H1 (cell line): ENCODE results near the gene RERE. TPM values are rescaled to one million over a fixed set of nuclear protein-coding genes. Genes with fewer than 3 reads are reported as not detected.

Experiments
- CTCF ChIA-PET: fragments of 300-600 bp; sonication (Branson Sonifier 250); formaldehyde crosslinking; loops from one replicate; lab custom pipeline; 2021; ENCODE audit not compliant: partially characterized antibody; lab: Charles Lee
- POLR2A ChIA-PET: fragments of 300-600 bp; sonication (Branson Sonifier 250); formaldehyde crosslinking; loops from one replicate; lab custom pipeline; 2021; ENCODE audit warnings: inconsistent platforms; ENCODE audit not compliant: partially characterized antibody; lab: Charles Lee
- DNase-seq, 2 experiments: peaks; one replicate each; pipeline versions ENCODE4 v3.0.0 to v3.0.0-alpha.2; 2010 to 2022; ENCODE audit warnings: low spot score in 2 of 2, low read depth in 1 of 2, mixed read lengths in 1 of 2
- FAIRE-seq: peaks from 2 replicates; lab custom pipeline; 2011; peaks lifted over from hg19 to GRCh38; lab: Jason Lieb, UNC
- H2AFZ ChIP-seq: 2 replicates; pipeline ENCODE4 v1.8.1; 2012; ENCODE audit warnings: low read length, inconsistent platforms
- H2AK5ac ChIP-seq: 2 replicates; pipeline ENCODE4 v1.6.1; 2013; ENCODE audit warnings: low read depth, low read length
- H2BK120ac ChIP-seq: replicated peaks from 2 replicates; pipeline ENCODE3; 2013; ENCODE audit warnings: low read depth, low read length, inconsistent platforms
- H2BK12ac ChIP-seq: 2 replicates; pipeline ENCODE4 v1.6.1; 2013; ENCODE audit warnings: low read depth, low read length
- H2BK15ac ChIP-seq: 2 replicates; pipeline ENCODE4 v1.6.1; 2013; ENCODE audit warnings: low read length
- H2BK20ac ChIP-seq: 2 replicates; pipeline ENCODE4 v1.6.1; 2013; ENCODE audit warnings: low read length
- H2BK5ac ChIP-seq: 2 replicates; pipeline ENCODE4 v1.6.1; 2013; ENCODE audit warnings: low read depth, low read length
- H3K14ac ChIP-seq: 2 replicates; pipeline ENCODE4 v1.6.1; 2013; ENCODE audit warnings: inconsistent platforms; ENCODE audit not compliant: insufficient read length
- H3K18ac ChIP-seq: 2 replicates; pipeline ENCODE4 v1.6.1; 2013; ENCODE audit warnings: low read length; ENCODE audit errors: extremely low read depth
- H3K23ac ChIP-seq: 2 replicates; pipeline ENCODE4 v1.6.1; 2013; ENCODE audit warnings: inconsistent platforms; ENCODE audit not compliant: insufficient read length
- H3K23me2 ChIP-seq: 2 replicates; pipeline ENCODE4 v1.6.1; 2013; ENCODE audit warnings: low read depth, low read length
- H3K27ac ChIP-seq: 2 replicates; pipeline ENCODE4 v1.6.1; 2011; ENCODE audit warnings: low read depth, low read length, inconsistent platforms
- H3K27me3 ChIP-seq, 4 experiments: replicated peaks in 1 of 4; 1 replicate in 1 of 4; 2 replicates in 3 of 4; pipeline versions ENCODE4 v1.6.1 to v1.8.1; 2011 to 2013; ENCODE audit warnings: low read length in 3 of 4, mild to moderate bottlenecking in 3 of 4, inconsistent platforms in 2 of 4, mixed read lengths in 2 of 4, moderate library complexity in 1 of 4; ENCODE audit not compliant: control insufficient read depth in 3 of 4, insufficient read depth in 3 of 4; ENCODE audit errors: extremely low read depth in 1 of 4
- H3K36me3 ChIP-seq, 4 experiments: 2 replicates each; pipeline versions ENCODE4 v1.6.1 to v1.8.1; 2011 to 2013; ENCODE audit warnings: mild to moderate bottlenecking in 4 of 4, low read length in 3 of 4, moderate library complexity in 2 of 4, control low read depth in 1 of 4, inconsistent platforms in 1 of 4; ENCODE audit not compliant: insufficient read depth in 4 of 4, control insufficient read depth in 2 of 4
- H3K4ac ChIP-seq: replicated peaks from 2 replicates; pipeline ENCODE3; 2013; ENCODE audit warnings: low read length, low read depth, mixed read lengths, inconsistent platforms; ENCODE audit not compliant: insufficient read length
- H3K4me1 ChIP-seq, 4 experiments: replicated peaks in 1 of 4; 1 replicate in 1 of 4; 2 replicates in 3 of 4; pipeline versions ENCODE4 v1.6.1 to v1.8.1; 2011 to 2013; ENCODE audit warnings: low read length in 3 of 4, inconsistent platforms in 2 of 4, mixed read lengths in 1 of 4; ENCODE audit not compliant: insufficient read depth in 4 of 4, control insufficient read depth in 3 of 4
- H3K4me2 ChIP-seq, 2 experiments: 2 replicates each; pipeline versions ENCODE4 v1.6.1 to v1.8.1; 2011 to 2013; ENCODE audit warnings: low read depth in 2 of 2, low read length in 2 of 2, control low read depth in 1 of 2, inconsistent platforms in 1 of 2, mild to moderate bottlenecking in 1 of 2; ENCODE audit not compliant: insufficient read depth in 1 of 2
- H3K4me3 ChIP-seq, 4 experiments: fragments of 200-600, 300-600 bp in 1 of 4; sonication (generic), shearing (Covaris generic), sonication (Bioruptor Twin) in 1 of 4; 2 replicates each; pipeline versions ENCODE4 v1.5.1 to v1.8.1; 2011 to 2016; ENCODE audit warnings: low read length in 4 of 4, low read depth in 3 of 4, control low read depth in 2 of 4, inconsistent platforms in 2 of 4, mild to moderate bottlenecking in 2 of 4, mixed read lengths in 1 of 4, moderate library complexity in 1 of 4; ENCODE audit not compliant: insufficient read depth in 2 of 4; ENCODE audit errors: extremely low read depth in 1 of 4
- H3K56ac ChIP-seq: replicated peaks from 2 replicates; pipeline ENCODE3; 2013; ENCODE audit warnings: low read depth, mild to moderate bottlenecking, mixed read lengths, low read length, inconsistent platforms; ENCODE audit not compliant: insufficient read length
- H3K79me1 ChIP-seq: 2 replicates; pipeline ENCODE4 v1.6.1; 2013; ENCODE audit warnings: low read depth, low read length, control low read depth
- H3K79me2 ChIP-seq, 2 experiments: 2 replicates each; pipeline versions ENCODE4 v1.6.1 to v1.8.1; 2012 to 2013; ENCODE audit warnings: low read length in 2 of 2, mild to moderate bottlenecking in 2 of 2, inconsistent platforms in 1 of 2; ENCODE audit not compliant: insufficient read depth in 2 of 2, control insufficient read depth in 1 of 2
- H3K9ac ChIP-seq, 4 experiments: replicated peaks in 1 of 4; 1 replicate in 1 of 4; 2 replicates in 3 of 4; pipeline versions ENCODE4 v1.6.1 to v1.8.1; 2011 to 2013; ENCODE audit warnings: low read depth in 3 of 4, low read length in 3 of 4, control low read depth in 2 of 4, mild to moderate bottlenecking in 2 of 4, moderate library complexity in 2 of 4, inconsistent platforms in 1 of 4; ENCODE audit errors: extremely low read depth in 1 of 4
- H3K9me3 ChIP-seq, 2 experiments: 2 replicates each; pipeline versions ENCODE4 v1.6.1 to v1.8.1; 2012 to 2013; ENCODE audit warnings: mild to moderate bottlenecking in 2 of 2, moderate library complexity in 2 of 2, control low read depth in 1 of 2, inconsistent platforms in 1 of 2, low read depth in 1 of 2, low read length in 1 of 2, mixed read lengths in 1 of 2; ENCODE audit not compliant: insufficient read depth in 2 of 2
- H4K20me1 ChIP-seq, 2 experiments: replicated peaks in 1 of 2; 2 replicates each; pipeline versions ENCODE3 to v1.8.1; 2011 to 2013; ENCODE audit warnings: inconsistent platforms in 2 of 2, low read length in 2 of 2, mild to moderate bottlenecking in 1 of 2; ENCODE audit not compliant: insufficient read depth in 2 of 2, control insufficient read depth in 1 of 2
- H4K5ac ChIP-seq: 2 replicates; pipeline ENCODE4 v1.6.1; 2013; ENCODE audit warnings: low read length, low read depth, mixed read lengths, inconsistent platforms; ENCODE audit not compliant: insufficient read length
- H4K8ac ChIP-seq: 2 replicates; pipeline ENCODE4 v1.8.0; 2013; ENCODE audit warnings: mild to moderate bottlenecking, moderate library complexity, low read length, inconsistent platforms; ENCODE audit not compliant: insufficient read depth; ENCODE audit errors: extremely low read depth
- H4K91ac ChIP-seq: replicated peaks from 2 replicates; pipeline ENCODE3; 2013; ENCODE audit warnings: low read length, mixed read lengths, inconsistent platforms; ENCODE audit not compliant: insufficient read length
- BRCA1 ChIP-seq: IDR thresholded peaks from 2 replicates; pipeline ENCODE4 v1.6.1; 2012; ENCODE audit warnings: low read depth, low read length, improper control_type of control experiment
- CHD1 ChIP-seq: IDR thresholded peaks from 2 replicates; pipeline ENCODE4 v1.6.1; 2012; ENCODE audit warnings: low read depth, low read length, improper control_type of control experiment
- CHD2 ChIP-seq: IDR thresholded peaks from 2 replicates; pipeline ENCODE4 v1.6.1; 2012; ENCODE audit warnings: low read length, improper control_type of control experiment
- CREB1 ChIP-seq: IDR thresholded peaks from 2 replicates; pipeline ENCODE4 v1.6.1; 2012; ENCODE audit warnings: inconsistent platforms
- EP300 ChIP-seq, 2 experiments: IDR thresholded peaks; 1 replicate in 1 of 2; 2 replicates in 1 of 2; pipeline ENCODE4 v1.6.1; 2011 to 2012; ENCODE audit warnings: low read depth in 2 of 2, low read length in 2 of 2, mild to moderate bottlenecking in 2 of 2, borderline replicate concordance in 1 of 2, inconsistent platforms in 1 of 2, moderate library complexity in 1 of 2
- RAD21 ChIP-seq, 2 experiments: IDR thresholded peaks in 1 of 2; conservative IDR thresholded peaks in 1 of 2; 2 replicates each; pipeline ENCODE4 v1.6.1; 2011; ENCODE audit warnings: low read depth in 2 of 2, low read length in 2 of 2, improper control_type of control experiment in 1 of 2, inconsistent platforms in 1 of 2, mild to moderate bottlenecking in 1 of 2, moderate library complexity in 1 of 2
- RBBP5 ChIP-seq: IDR thresholded peaks from 2 replicates; pipeline ENCODE4 v1.7.1; 2012; ENCODE audit warnings: low read depth, mild to moderate bottlenecking, inconsistent platforms, low read length, moderate library complexity, borderline replicate concordance
- SIN3A ChIP-seq, 2 experiments: IDR thresholded peaks in 1 of 2; conservative IDR thresholded peaks in 1 of 2; 2 replicates each; pipeline ENCODE4 v1.6.1; 2011 to 2012; ENCODE audit warnings: low read length in 2 of 2, improper control_type of control experiment in 1 of 2, low read depth in 1 of 2, mild to moderate bottlenecking in 1 of 2
- TEAD4 ChIP-seq: IDR thresholded peaks from 2 replicates; pipeline ENCODE4 v1.6.1; 2012; ENCODE audit warnings: low read depth, low read length, inconsistent platforms, mixed read lengths
- YY1 ChIP-seq: IDR thresholded peaks from 2 replicates; pipeline ENCODE4 v1.6.1; 2011; ENCODE audit warnings: low read depth, mild to moderate bottlenecking, low read length
- WGBS, 2 experiments: shearing (Covaris generic) in 1 of 2; methylation state at CpG; one replicate each; pipeline versions ENCODE4 v1.1.6 to v1.1.7; 2013 to 2015; ENCODE audit warnings: low lambda C conversion rate in 2 of 2, mixed read lengths in 2 of 2, inconsistent platforms in 1 of 2, low coverage in 1 of 2, missing lambda C conversion rate in 1 of 2; ENCODE audit not compliant: insufficient replicate concordance in 2 of 2, insufficient coverage in 1 of 2, insufficient read length in 1 of 2; ENCODE audit errors: extremely low coverage in 1 of 2, missing lambda C conversion rate in 1 of 2; 5-methylcytosine and 5-hydroxymethylcytosine counted together
- polyA plus RNA-seq, 7 experiments: library from polyadenylated mRNA; depleted of rRNA in 3 of 7; stranded (reverse) in 5 of 7; unstranded in 2 of 7; fragments of >200 nt in 5 of 7; fragments of 200-250 nt in 2 of 7; gene quantifications; 1 replicate in 5 of 7; 2 replicates in 1 of 7; 4 replicates in 1 of 7; pipeline versions ENCODE4 v1.2.1 to v1.2.3, GENCODE V29; 2011 to 2013; ENCODE audit warnings: missing spikeins in 2 of 7, mixed read lengths in 2 of 7
- total RNA-seq: library from RNA; stranded (reverse); fragmentation: NEBNext Ultra II Directional; extraction: Animal tissue kit (Norgen Biotek cat#: 25700); gene quantifications from 2 replicates; pipeline ENCODE4 v1.2.1, GENCODE V29; 2021

The RERE gene
- total and polyA plus RNA-seq, 2 of the 8 experiments (the other 6 are each of a cell fraction or from before 2014, with no cell fraction given), result 15.3 to 142 TPM

DNA sequence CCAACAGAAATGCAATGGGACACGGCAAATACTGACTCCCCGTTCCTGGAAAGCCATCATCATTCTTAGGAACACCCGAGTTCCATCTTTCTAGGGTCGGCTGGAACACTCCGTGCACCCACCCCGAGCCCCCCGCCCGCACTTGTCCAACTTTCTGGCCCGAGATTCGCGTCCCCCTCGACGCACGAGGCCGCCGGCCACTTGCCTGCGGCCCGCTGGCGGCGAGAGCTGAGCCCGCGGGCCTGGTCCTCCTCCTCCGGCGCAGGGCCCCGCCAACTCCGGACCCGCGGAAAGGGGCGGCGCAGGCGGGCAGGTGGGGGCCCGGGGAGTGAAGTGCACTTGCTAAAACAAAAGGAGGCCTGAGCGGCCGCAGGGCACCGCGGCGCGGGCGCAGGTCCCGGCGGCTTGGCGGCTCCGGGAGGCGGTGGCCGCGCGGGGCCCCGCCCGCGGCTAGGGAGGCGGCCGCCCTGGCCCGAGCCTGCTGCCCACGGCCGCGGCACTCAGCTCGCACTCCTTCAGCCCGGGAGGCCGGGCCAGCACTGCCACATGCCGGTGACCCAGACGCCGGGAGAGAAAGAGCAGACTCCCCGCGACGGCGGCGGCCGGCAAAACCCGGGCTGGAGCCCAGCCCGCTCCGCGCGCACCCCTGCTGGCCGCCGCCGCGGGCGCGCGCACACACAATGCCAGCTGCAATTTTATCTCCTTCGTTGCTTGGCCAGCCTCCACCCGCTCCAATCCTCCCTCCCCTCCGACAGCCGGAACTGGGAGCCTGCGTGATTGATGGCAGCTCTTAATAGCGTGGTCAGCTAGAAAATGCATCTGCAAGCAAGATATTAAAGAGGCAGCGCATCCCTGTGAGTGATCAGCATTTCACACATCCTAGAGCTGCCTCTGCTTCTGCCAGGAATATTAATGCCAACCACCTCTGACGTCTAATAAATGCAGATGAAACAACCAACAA, 114.3 kb downstream of the RERE start:
- H2BK120ac ChIP-seq, result no peak overlapping the region
- H4K5ac ChIP-seq, result peak overlapping the region; percentile 48
- 0 out of 2 replicates have a peak overlapping the region, but pooled peaks have one; percentile 66 for H2BK20ac ChIP-seq
- no peak overlapping the region for H2AK5ac ChIP-seq
- H3K27ac ChIP-seq, result peak overlapping the region; percentile 86
- CTCF ChIA-PET, result interaction anchor here (0.7 to 1.9 kb wide), 7 partner anchors 13 to 249 kb away, joined by 3 to 8 read pairs (median 5); no protein-coding TSS in a partner anchor
- H3K14ac ChIP-seq, result no peak overlapping the region
- H4K20me1 ChIP-seq, result peaks cover 5 to 10% of the 10 kb centered on the region in 2 experiments
- FAIRE-seq, result no peak
- H3K9me3 ChIP-seq, result no peaks in the 10 kb centered on the region
- H2BK12ac ChIP-seq, result no peak overlapping the region
- no peak overlapping the region; the same call in 1 of the 2 replicates for H2AFZ ChIP-seq
- DNase-seq, result peak; percentile 69 to 94
- peaks cover 2 to 24% (median 21%) of the 10 kb centered on the region in 4 experiments; a peak in 5 of 7 replicates for H3K4me1 ChIP-seq
- POLR2A ChIA-PET, result interaction anchor here (0.6 to 6.3 kb wide), 26 partner anchors 9 to 295 kb away, joined by 3 to 73 read pairs (median 4); partner anchors contain the start of genes ENO1 and RERE
- peak overlapping the region; percentile 89 for H4K8ac ChIP-seq
- peak overlapping the region; percentile 65 to 98 (median 76) for H3K4me3 ChIP-seq
- peak overlapping the region; percentile 80 for H2BK5ac ChIP-seq
- H3K79me2 ChIP-seq, result peaks cover 22 to 90% of the 10 kb centered on the region in 2 experiments
- no peaks in the 10 kb centered on the region for H3K27me3 ChIP-seq
- no peak overlapping the region for H4K91ac ChIP-seq
- peaks cover 7% of the 10 kb centered on the region for H3K23me2 ChIP-seq
- peak overlapping the region; percentile 59 for H3K4ac ChIP-seq
- H3K4me2 ChIP-seq, result peak overlapping the region; percentile 92 to 94
- H3K18ac ChIP-seq, result peak overlapping the region; percentile 84
- peak overlapping the region; percentile 70 for H3K56ac ChIP-seq
- H3K79me1 ChIP-seq, result no peaks in the 10 kb centered on the region; the same call in 1 of the 2 replicates
- H2BK15ac ChIP-seq, result no peak overlapping the region; the same call in 1 of the 2 replicates
- WGBS, 2 experiments, result 2% methylated on average over 53 of the region's 88 CpGs; no CpG with 5 or more reads in 1 of the 2 experiments
- H3K23ac ChIP-seq, result no peak overlapping the region
- H3K9ac ChIP-seq, result peak overlapping the region; percentile 73 to 99 (median 86)
- no peaks in the 10 kb centered on the region for H3K36me3 ChIP-seq
- TF ChIP-seq EP300 (IDR thresholded peaks at IDR 0.05; ENCODE audit: borderline replicate concordance in 1 of 2, low read depth in 2 of 2, low read length in 2 of 2) (peak in 1 of 2 experiments; percentile 82; a peak in 1 of 3 replicates), CHD1 (no peak), RBBP5 (no peak; the same call in 1 of the 2 replicates), TEAD4 (no peak), YY1 (peak; percentile 57; the same call in 1 of the 2 replicates), BRCA1 (no peak), CREB1 (no peak), CHD2 (no peak; the same call in 1 of the 2 replicates), SIN3A (conservative IDR thresholded peaks at IDR 0.05 in 1 of 2, IDR thresholded peaks at IDR 0.05 in 1 of 2; ENCODE audit: low read depth in 1 of 2, low read length in 2 of 2) (peak in 1 of 2 experiments; percentile 73; a peak in 2 of 4 replicates), RAD21 (IDR thresholded peaks at IDR 0.05 in 1 of 2, conservative IDR thresholded peaks at IDR 0.05 in 1 of 2; ENCODE audit: low read depth in 2 of 2, low read length in 2 of 2) (peak; percentile 11 to 37; a peak in 3 of 4 replicates)
